ENCODE measurements around the gene SMIM35. TPM values are rescaled to one million over a fixed set of nuclear protein-coding genes. Genes with fewer than 3 reads are reported as not detected.
"Not testable (repeated sequence)": the region's sequence is repeated elsewhere in the genome, so short reads cannot be mapped to it uniquely, and the experiment has no call there.

SMIM35 gene
- total RNA-seq, 1 donor from 2014 or later, result not detected

GRCh38 chr11:118082880-118083552 lies 3.7 kb downstream of the SMIM35 start:
- DNase-seq (ENCODE audit: low read depth), result no peak

GRCh38 chr11:118081241-118081958 lies 5.4 kb downstream of the SMIM35 start:
- DNase-seq (ENCODE audit: low read depth), result no peak

- DNase-seq (ENCODE audit: low read depth), result no peak
Measured at GRCh38 chr11:118080296-118080695, 6.5 kb downstream of the SMIM35 start.

DNA sequence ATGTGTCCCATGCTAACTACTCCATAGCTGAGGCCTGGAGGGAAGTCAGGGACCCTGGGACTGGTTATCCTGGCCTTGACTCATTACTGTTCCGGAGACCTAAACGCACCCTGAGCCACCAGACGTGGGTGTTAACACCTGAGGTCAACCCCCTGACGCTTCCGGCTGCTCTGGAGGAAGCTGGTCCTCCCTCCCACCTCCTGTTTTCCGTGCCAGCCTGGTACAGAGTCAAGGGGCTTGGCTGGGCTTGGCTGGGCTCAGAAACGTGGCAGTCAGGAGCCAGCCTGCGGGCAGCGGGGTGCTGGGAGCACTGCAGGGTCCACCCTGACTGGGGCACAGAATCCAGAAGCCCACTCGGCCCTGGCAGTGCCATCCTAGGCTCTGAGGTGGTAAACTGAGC lies 7.3 kb downstream of the SMIM35 start:
- DNase-seq (ENCODE audit: low read depth), result no peak

- DNase-seq (ENCODE audit: low read depth), result no peak
Measured at GRCh38 chr11:118078911-118079411, 7.8 kb downstream of the SMIM35 start.

- DNase-seq (ENCODE audit: low read depth), result no peak
Measured at GRCh38 chr11:118076754-118077281, 9.9 kb downstream of the SMIM35 start, which contains the start of gene TMPRSS4. Gene TMPRSS4 (plus strand): TSS chr11:118077078. CDS start chr11:118077303, 225 bp downstream.

DNA sequence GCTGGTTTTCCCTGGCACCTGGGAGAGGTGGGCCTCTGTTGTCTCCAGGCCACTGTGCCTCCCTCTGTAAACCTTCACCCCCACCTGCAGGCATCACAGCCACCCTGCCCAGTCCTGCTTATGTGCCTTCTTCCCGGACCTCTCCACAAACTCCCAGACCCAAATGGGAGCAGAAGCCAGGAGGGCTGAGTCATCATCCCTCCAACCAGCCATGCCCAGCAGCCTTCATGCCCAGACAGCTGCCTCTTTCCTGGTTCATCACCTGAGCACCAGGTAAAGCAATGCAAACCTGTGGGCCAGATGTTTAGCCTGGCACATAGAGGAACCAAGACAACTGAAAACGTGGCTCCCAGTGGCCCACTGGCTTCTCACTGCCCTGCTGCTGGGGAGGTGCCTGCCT lies 12.0 kb downstream of the SMIM35 start:
- no peak for DNase-seq (ENCODE audit: low read depth)

DNA sequence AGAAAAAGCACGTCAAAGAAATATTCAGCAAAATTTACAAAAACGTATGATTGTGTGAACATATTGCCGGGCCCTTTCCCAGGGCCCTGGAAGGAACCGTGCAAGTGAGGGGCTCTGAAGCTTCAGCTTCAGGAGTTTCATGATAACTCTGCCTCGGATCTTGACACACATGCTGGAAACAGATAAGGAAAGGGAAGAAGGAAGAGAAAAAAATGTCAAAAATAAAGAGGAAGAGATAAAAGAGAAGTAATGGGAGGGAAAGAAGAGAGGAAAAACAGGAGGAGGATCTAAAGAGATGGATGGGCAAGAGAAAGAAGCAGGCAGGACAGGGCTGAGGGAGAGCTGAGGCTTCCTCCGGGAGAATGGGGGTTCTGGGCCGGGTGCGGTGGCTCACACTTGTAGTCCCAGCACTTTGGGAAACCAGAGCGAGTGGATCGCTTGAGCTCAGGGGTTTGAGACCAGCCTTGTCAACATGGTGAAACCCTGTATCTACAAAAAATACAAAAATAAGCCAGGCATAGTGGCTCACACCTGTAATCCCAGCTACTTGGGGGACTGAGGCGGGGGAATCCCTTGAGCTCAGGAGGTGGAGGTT lies 12.6 kb downstream of the SMIM35 start:
- no peak for DNase-seq (ENCODE audit: low read depth)

DNA sequence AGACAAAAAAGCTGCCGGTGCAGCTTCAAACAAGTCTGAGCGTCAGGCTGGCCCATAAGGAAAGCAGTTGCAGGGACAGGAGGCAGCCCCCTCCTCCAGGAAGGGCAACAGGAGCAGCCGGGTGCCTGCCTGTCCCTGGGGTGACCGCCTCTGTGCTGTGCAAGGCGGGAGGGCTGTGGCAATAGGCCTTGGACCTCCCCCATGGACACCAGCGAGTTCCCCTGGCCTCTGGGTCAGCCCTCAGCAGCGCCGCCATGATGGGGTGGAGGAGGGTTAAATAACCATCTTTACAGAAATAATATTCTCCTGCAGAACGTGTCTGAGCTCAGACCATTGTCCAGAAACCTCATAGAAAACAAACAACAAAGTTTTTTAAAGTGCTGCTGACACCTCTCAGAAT lies 13.2 kb downstream of the SMIM35 start:
- DNase-seq (ENCODE audit: low read depth), result no peak

DNA sequence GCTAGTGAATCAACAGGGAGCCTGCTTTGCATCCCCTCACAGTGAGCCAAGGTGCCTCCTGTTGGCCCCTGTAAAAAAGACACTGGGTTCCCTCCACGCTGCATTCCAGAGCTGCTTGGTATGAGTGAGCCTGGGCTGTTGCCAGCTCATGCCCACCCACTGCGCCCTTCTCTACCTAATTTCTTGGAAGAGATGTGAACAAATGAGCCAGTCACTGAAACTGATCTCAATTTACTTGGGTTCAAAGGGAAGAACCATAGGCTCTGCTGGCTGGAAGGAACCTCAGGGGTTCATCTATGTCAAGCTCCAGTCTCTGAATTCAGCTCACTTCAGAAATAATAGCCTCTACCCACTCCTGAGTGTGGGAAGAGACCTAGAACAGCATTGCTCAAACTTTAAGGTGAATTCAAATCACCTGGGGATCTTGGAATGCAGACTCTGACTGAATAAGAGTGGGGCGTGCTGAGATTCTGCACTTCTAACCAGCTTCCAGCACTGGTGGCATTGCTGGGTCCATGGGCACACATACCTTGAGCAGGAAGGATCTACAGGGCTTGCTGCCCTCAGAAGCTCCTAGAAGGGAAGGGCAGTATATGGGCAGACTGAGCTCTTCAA lies 15.2 kb downstream of the SMIM35 start:
- no peak for DNase-seq (ENCODE audit: low read depth)

GRCh38 chr11:118068945-118069612 lies 17.7 kb downstream of the SMIM35 start:
- DNase-seq (ENCODE audit: low read depth), result no peak

DNA sequence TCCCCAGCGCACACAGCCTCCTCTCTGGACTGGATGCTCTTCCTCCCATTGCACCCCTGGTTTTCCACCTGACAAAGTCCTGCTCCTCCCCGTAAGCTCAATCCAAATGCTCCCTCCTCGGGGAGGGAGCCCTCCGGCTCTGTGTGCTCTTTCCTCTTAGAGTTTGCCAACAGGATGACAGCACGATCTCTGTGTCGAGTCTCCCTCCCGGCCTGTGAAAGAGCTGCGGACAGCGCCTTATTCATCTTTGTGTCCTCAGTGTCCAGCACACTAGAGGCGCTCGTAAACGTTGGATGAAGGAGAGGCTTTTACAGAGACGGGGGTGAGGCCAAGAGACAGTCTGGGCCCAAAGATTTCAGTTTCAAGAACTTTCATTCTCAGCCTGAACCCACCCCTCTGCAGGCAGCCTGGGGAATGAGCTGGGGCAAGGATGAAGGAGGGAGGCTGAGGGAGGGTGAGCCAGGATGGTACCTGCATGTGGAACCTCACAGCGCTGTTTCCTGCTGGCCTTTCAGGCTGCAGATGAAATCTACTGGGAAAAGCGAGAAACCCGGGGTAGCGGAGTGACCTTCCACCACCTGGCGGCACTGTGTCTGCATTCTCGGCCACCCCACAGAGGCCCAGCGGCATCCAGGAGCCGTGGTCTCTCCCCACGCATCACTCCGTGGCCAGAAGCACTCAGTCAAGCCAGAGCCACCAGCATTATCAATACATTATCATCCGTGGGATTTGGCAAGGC lies 18.4 kb downstream of the SMIM35 start:
- no peak for DNase-seq (ENCODE audit: low read depth)

GRCh38 chr11:118067006-118067405 lies 19.8 kb downstream of the SMIM35 start:
- no peak for DNase-seq (ENCODE audit: low read depth)

DNA sequence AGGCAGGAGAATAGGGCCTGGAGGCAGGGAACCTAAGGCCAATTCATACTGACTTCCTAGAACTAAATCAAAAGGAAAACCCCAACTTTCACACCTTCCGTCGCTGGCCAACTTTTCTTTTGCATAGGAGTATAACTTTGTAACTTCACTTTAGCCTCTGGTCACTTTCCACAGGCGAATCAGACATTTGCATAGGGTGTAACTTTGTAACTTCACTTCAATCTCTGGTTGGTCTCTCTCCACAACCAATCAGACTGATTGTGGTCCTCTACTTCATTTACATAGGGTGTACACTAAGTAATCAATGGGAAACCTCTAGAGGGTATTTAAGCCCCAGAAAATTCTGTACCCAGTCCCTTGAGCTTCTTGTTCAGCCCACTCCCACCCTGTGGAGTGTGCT lies 21.4 kb downstream of the SMIM35 start:
- no peak for DNase-seq (ENCODE audit: low read depth)

- no peak for DNase-seq (ENCODE audit: low read depth)
Measured at GRCh38 chr11:118064956-118065355, 21.8 kb downstream of the SMIM35 start.

DNA sequence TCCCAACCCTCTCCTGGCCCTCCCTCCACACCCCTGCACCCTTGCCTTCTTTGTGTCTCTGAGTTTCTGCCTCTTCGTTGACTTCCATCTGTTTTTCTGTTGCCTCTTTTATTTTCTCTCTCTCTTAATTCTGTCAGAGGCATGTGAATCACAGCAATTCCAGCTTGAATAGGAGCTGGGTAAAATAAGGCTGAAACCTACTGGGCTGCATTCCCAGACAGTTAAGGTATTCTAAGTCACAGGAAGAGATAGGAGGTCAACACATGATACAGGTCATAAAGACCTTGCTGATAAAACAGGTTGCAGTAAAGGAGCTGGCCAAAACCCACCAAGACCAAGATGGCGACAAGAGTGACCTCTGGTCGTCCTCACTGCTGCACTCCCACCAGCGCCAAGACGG lies 24.1 kb downstream of the SMIM35 start:
- DNase-seq (ENCODE audit: low read depth), result not testable (repeated sequence)

GRCh38 chr11:118062181-118062580 lies 24.6 kb downstream of the SMIM35 start:
- not testable (repeated sequence) for DNase-seq (ENCODE audit: low read depth)

GRCh38 chr11:118061586-118062125 lies 25.1 kb downstream of the SMIM35 start:
- no peak for DNase-seq (ENCODE audit: low read depth)

- peak; percentile 3 for DNase-seq (ENCODE audit: low read depth)
Measured at GRCh38 chr11:118060869-118061268, 25.9 kb downstream of the SMIM35 start.

- no peak for DNase-seq (ENCODE audit: low read depth)
Measured at GRCh38 chr11:118060081-118060661, 26.6 kb downstream of the SMIM35 start.
